Hepatocyte (in vitro differentiated cells): ENCODE results near the gene REM2.

Experiments used
- EZH2 ChIP-seq: fragments of 200-600 bp; sonication (generic); IDR thresholded peaks from 2 replicates; pipeline ENCODE4 v1.6.1; 2016; ENCODE audit warnings: antibody characterized with exemption, mild to moderate bottlenecking, borderline replicate concordance
- TF ChIP-seq, protein P1 (sequence below): fragments of 200-600 bp; sonication (generic); IDR thresholded peaks from 2 replicates; pipeline ENCODE4 v1.5.1; 2016; ENCODE audit warnings: antibody characterized with exemption, mild to moderate bottlenecking; ENCODE audit not compliant: poor library complexity

DNA sequence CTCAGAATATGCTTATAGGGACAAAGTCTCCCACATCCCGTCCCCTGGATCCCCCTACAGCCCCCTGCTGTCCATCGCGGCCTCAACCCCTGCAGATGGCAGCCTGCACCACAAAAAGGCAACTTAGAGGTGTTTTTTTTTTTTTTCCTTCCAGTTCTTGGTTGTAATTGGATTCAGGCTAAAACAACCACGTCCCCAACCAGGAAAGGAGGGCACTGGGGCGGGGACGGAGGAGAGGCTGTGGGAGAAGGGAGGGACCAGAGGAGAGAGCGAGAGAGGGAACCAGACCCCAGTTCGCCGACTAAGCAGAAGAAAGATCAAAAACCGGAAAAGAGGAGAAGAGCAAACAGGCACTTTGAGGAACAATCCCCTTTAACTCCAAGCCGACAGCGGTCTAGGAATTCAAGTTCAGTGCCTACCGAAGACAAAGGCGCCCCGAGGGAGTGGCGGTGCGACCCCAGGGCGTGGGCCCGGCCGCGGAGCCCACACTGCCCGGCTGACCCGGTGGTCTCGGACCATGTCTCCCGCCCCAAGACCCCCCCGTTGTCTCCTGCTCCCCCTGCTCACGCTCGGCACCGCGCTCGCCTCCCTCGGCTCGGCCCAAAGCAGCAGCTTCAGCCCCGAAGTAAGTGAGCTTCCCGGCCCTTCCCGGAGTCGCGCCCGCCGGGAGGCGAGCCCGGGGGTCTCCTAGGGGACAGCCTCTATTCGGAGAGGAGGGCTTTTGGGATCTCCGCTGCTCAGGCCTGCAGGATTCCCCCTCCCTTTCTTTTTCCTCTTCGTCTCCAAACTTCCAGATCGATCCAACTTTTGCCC, 46.5 kb upstream of the REM2 start, which contains the start of gene MMP14:
- TF ChIP-seq, protein P1, sequence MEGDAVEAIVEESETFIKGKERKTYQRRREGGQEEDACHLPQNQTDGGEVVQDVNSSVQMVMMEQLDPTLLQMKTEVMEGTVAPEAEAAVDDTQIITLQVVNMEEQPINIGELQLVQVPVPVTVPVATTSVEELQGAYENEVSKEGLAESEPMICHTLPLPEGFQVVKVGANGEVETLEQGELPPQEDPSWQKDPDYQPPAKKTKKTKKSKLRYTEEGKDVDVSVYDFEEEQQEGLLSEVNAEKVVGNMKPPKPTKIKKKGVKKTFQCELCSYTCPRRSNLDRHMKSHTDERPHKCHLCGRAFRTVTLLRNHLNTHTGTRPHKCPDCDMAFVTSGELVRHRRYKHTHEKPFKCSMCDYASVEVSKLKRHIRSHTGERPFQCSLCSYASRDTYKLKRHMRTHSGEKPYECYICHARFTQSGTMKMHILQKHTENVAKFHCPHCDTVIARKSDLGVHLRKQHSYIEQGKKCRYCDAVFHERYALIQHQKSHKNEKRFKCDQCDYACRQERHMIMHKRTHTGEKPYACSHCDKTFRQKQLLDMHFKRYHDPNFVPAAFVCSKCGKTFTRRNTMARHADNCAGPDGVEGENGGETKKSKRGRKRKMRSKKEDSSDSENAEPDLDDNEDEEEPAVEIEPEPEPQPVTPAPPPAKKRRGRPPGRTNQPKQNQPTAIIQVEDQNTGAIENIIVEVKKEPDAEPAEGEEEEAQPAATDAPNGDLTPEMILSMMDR = peak; percentile 68
- TF ChIP-seq EZH2 = no peak
